Fibroblast of lung (primary cell): Measurements from ENCODE around the gene SLC30A2. TPM values are rescaled to one million over a fixed set of nuclear protein-coding genes. Genes with fewer than 3 reads are reported as not detected.
A peak's percentile ranks its signal among the peaks of the same experiment; 100 is the strongest.

Experiments
- DNase-seq, 2 donors: peaks; one replicate each; pipeline versions ENCODE4 v3.0.0 to v3.0.0-alpha.2; 2010; ENCODE audit warnings: low read depth in 2 of 2
- H2AFZ ChIP-seq: 2 replicates; pipeline ENCODE4 v1.5.1; 2012; ENCODE audit warnings: low read length, control low read depth, inconsistent platforms
- H3K27ac ChIP-seq: 2 replicates; pipeline ENCODE4 v1.5.1; 2011; ENCODE audit warnings: low read length, control low read depth; ENCODE audit not compliant: insufficient read depth
- H3K27me3 ChIP-seq: 2 replicates; pipeline ENCODE4 v1.5.1; 2011; ENCODE audit warnings: mild to moderate bottlenecking, low read length; ENCODE audit not compliant: control insufficient read depth, insufficient read depth
- H3K36me3 ChIP-seq: 2 replicates; pipeline ENCODE4 v1.5.1; 2011; ENCODE audit warnings: low read length; ENCODE audit not compliant: control insufficient read depth, insufficient read depth
- H3K4me1 ChIP-seq: 2 replicates; pipeline ENCODE4 v1.5.1; 2011; ENCODE audit warnings: low read length; ENCODE audit not compliant: control insufficient read depth, insufficient read depth; ENCODE audit errors: extremely low read depth
- H3K4me2 ChIP-seq: 2 replicates; pipeline ENCODE4 v1.5.1; 2011; ENCODE audit warnings: low read length, control low read depth; ENCODE audit not compliant: insufficient read depth; ENCODE audit errors: extremely low read depth
- H3K4me3 ChIP-seq, 4 experiments: fragments of 200-600 bp in 1 of 4; sonication (generic) in 1 of 4; replicated peaks in 1 of 4; 2 replicates each; pipeline ENCODE4 v1.5.1; 2011 to 2016; ENCODE audit warnings: low read length in 4 of 4, low read depth in 3 of 4, mild to moderate bottlenecking in 3 of 4, control low read depth in 2 of 4, inconsistent platforms in 1 of 4, mixed read lengths in 1 of 4; ENCODE audit not compliant: insufficient read depth in 1 of 4; ENCODE audit errors: control extremely low read depth in 1 of 4
- H3K79me2 ChIP-seq: 2 replicates; pipeline ENCODE4 v1.5.1; 2012; ENCODE audit warnings: mild to moderate bottlenecking, low read length, inconsistent platforms; ENCODE audit not compliant: control insufficient read depth, insufficient read depth
- H3K9ac ChIP-seq: 2 replicates; pipeline ENCODE4 v1.5.1; 2011; ENCODE audit warnings: mild to moderate bottlenecking, low read length, control low read depth; ENCODE audit not compliant: insufficient read depth
- H3K9me3 ChIP-seq: 2 replicates; pipeline ENCODE4 v1.5.1; 2012; ENCODE audit warnings: low read depth, low read length; ENCODE audit not compliant: control insufficient read depth, insufficient read depth
- H4K20me1 ChIP-seq: 2 replicates; pipeline ENCODE4 v1.5.1; 2011; ENCODE audit warnings: low read length; ENCODE audit not compliant: control insufficient read depth, insufficient read depth; ENCODE audit errors: extremely low read depth
- EZH2 ChIP-seq: IDR thresholded peaks from 2 replicates; pipeline ENCODE4 v1.5.1; 2012; ENCODE audit warnings: low read length, control low read depth, mild to moderate bottlenecking; ENCODE audit errors: missing control alignments
- polyA plus RNA-seq, 2 donors: library from polyadenylated mRNA; depleted of rRNA in 1 of 2; stranded (reverse) in 1 of 2; unstranded in 1 of 2; fragments of >200 nt; gene quantifications; 2 replicates each; pipeline ENCODE4 v1.2.1, GENCODE V29; 2011 to 2012; ENCODE audit warnings: missing spikeins in 1 of 2
- total RNA-seq: library from RNA; depleted of rRNA; stranded (reverse); fragments of >200 nt; gene quantifications from 2 replicates; pipeline ENCODE4 v1.2.1, GENCODE V29; 2014
- TF ChIP-seq, protein P1 (sequence below), 2 donors: IDR thresholded peaks in 1 of 2; conservative IDR thresholded peaks in 1 of 2; 1 replicate in 1 of 2; 2 replicates in 1 of 2; pipeline ENCODE4 v1.5.1; 2011 to 2012; ENCODE audit warnings: low read length in 2 of 2, control low read depth in 1 of 2, inconsistent platforms in 1 of 2, low read depth in 1 of 2, mild to moderate bottlenecking in 1 of 2

Gene SLC30A2
- total and polyA plus RNA-seq, 2 donors (not counting 1 experiment from before 2014, with no cell fraction given): not detected

- no peak overlapping the region for H3K4me3 ChIP-seq
- no peak overlapping the region for H3K4me2 ChIP-seq
- no peaks in the 10 kb centered on the region for H4K20me1 ChIP-seq
- no peak for DNase-seq
- no peaks in the 10 kb centered on the region for H3K4me1 ChIP-seq
- H3K27me3 ChIP-seq: peaks cover 3% of the 10 kb centered on the region
- H3K36me3 ChIP-seq: no peaks in the 10 kb centered on the region
- no peaks in the 10 kb centered on the region for H3K79me2 ChIP-seq
- TF ChIP-seq, protein P1, sequence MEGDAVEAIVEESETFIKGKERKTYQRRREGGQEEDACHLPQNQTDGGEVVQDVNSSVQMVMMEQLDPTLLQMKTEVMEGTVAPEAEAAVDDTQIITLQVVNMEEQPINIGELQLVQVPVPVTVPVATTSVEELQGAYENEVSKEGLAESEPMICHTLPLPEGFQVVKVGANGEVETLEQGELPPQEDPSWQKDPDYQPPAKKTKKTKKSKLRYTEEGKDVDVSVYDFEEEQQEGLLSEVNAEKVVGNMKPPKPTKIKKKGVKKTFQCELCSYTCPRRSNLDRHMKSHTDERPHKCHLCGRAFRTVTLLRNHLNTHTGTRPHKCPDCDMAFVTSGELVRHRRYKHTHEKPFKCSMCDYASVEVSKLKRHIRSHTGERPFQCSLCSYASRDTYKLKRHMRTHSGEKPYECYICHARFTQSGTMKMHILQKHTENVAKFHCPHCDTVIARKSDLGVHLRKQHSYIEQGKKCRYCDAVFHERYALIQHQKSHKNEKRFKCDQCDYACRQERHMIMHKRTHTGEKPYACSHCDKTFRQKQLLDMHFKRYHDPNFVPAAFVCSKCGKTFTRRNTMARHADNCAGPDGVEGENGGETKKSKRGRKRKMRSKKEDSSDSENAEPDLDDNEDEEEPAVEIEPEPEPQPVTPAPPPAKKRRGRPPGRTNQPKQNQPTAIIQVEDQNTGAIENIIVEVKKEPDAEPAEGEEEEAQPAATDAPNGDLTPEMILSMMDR (conservative IDR thresholded peaks at IDR 0.05 in 1 of 2, IDR thresholded peaks at IDR 0.05 in 1 of 2; ENCODE audit: low read depth in 1 of 2, low read length in 2 of 2): no peak
- no peak for TF ChIP-seq EZH2
- H3K9me3 ChIP-seq: no peaks in the 10 kb centered on the region
- H3K9ac ChIP-seq: no peak overlapping the region
- H3K27ac ChIP-seq: no peak overlapping the region
- H2AFZ ChIP-seq: no peak overlapping the region
Observed at GRCh38 chr1:26082020-26082350, 36.1 kb upstream of the SLC30A2 start.

GRCh38 chr1:26081267-26082019 lies 35.5 kb upstream of the SLC30A2 start:
- no peak overlapping the region for H3K9ac ChIP-seq
- H3K27me3 ChIP-seq: peaks cover 4% of the 10 kb centered on the region
- DNase-seq: peak in 1 of 2 donors; percentile 8
- H2AFZ ChIP-seq: no peak overlapping the region
- no peaks in the 10 kb centered on the region for H3K9me3 ChIP-seq
- no peak for TF ChIP-seq EZH2
- TF ChIP-seq, protein P1 (conservative IDR thresholded peaks at IDR 0.05 in 1 of 2, IDR thresholded peaks at IDR 0.05 in 1 of 2; ENCODE audit: low read depth in 1 of 2, low read length in 2 of 2): no peak
- no peak overlapping the region for H3K4me3 ChIP-seq
- no peak overlapping the region for H3K27ac ChIP-seq
- no peaks in the 10 kb centered on the region for H3K79me2 ChIP-seq
- H3K36me3 ChIP-seq: no peaks in the 10 kb centered on the region
- no peaks in the 10 kb centered on the region for H4K20me1 ChIP-seq
- no peak overlapping the region for H3K4me2 ChIP-seq
- no peaks in the 10 kb centered on the region for H3K4me1 ChIP-seq

DNA sequence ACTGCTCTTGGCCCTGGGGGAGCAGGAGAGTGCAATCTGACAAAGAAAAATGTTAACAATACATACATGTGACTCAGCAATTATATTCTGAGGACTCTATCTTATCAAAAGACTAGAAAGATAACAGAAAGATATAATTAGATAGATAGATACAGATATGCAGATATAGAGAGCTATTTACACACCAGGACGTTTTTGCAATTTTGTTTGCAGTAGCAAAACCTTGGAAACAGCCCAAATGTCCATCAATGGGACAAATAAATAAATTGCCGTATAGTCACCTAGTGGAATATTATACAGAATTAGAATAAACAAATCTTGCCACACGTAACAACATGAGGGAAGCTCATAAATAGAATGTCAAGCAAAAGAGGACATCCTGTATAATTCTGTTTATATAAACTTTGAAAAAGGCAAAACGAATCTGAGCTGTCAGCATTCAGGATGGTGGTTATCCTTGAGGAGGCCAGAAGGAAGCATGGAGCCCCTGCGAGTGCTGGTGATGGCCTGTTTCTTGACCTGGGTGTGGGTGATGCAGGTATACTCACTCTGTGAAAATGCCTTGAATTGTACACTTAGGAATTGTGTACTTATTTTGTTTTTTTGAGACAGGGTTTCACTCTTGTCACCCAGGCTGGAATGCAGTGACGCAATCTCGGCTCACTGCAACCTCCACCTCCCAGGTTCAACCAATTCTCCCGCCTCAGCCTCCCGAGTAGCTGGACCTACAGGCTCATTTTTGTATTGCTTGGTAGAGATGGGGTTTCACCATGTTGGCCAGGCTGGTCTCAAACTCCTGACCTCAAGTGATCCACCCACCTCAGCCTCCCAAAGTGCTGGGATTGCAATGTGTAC lies 34.3 kb upstream of the SLC30A2 start:
- TF ChIP-seq, protein P1 (conservative IDR thresholded peaks at IDR 0.05 in 1 of 2, IDR thresholded peaks at IDR 0.05 in 1 of 2; ENCODE audit: low read depth in 1 of 2, low read length in 2 of 2): no peak
- TF ChIP-seq EZH2: no peak
- peaks cover 15% of the 10 kb centered on the region for H3K27me3 ChIP-seq
- no peak overlapping the region for H2AFZ ChIP-seq
- no peaks in the 10 kb centered on the region for H3K36me3 ChIP-seq
- H3K4me1 ChIP-seq: no peaks in the 10 kb centered on the region
- H3K9ac ChIP-seq: no peak overlapping the region
- no peaks in the 10 kb centered on the region for H4K20me1 ChIP-seq
- H3K4me2 ChIP-seq: no peak overlapping the region
- H3K4me3 ChIP-seq: no peak overlapping the region
- no peaks in the 10 kb centered on the region for H3K79me2 ChIP-seq
- DNase-seq: no peak
- no peak overlapping the region for H3K27ac ChIP-seq
- no peaks in the 10 kb centered on the region for H3K9me3 ChIP-seq
